GM23338 (cell line): ENCODE results near the gene NDC1. TPM values are rescaled to one million over a fixed set of nuclear protein-coding genes. Genes with fewer than 3 reads are reported as not detected.

Experiments used
- ATAC-seq: fragments of 200-7000 bp; cut with Tn5 transposase; 3 replicates; pipeline ENCODE4 v1.9.1; 2020
- DNase-seq: peaks from one replicate; pipeline ENCODE4 v3.0.0-alpha.2; 2015; ENCODE audit warnings: low spot score
- H2AFZ ChIP-seq: fragments of 200-600 bp; sonication (generic); 2 replicates; pipeline ENCODE4 v1.8.0; 2016; ENCODE audit warnings: antibody characterized with exemption, mild to moderate bottlenecking, moderate library complexity
- H3F3A ChIP-seq: fragments of 200-600 bp; sonication (generic); replicated peaks from 2 replicates; pipeline ENCODE4 v1.8.0; 2017; ENCODE audit warnings: antibody characterized with exemption, mixed run types, low read depth
- H3K27ac ChIP-seq: fragments of 200-600 bp; sonication (generic); 2 replicates; pipeline ENCODE4 v1.6.1; 2016; ENCODE audit warnings: low read depth
- H3K27me3 ChIP-seq: fragments of 200-600 bp; sonication (generic); 2 replicates; pipeline ENCODE4 v1.8.0; 2016; ENCODE audit warnings: mild to moderate bottlenecking, mixed run types, moderate library complexity; ENCODE audit not compliant: insufficient read depth
- H3K36me3 ChIP-seq: fragments of 200-600 bp; sonication (generic); 2 replicates; pipeline ENCODE4 v1.8.0; 2016; ENCODE audit warnings: mild to moderate bottlenecking; ENCODE audit not compliant: insufficient read depth
- H3K4me1 ChIP-seq: fragments of 200-600 bp; sonication (generic); 2 replicates; pipeline ENCODE4 v1.8.0; 2016; ENCODE audit warnings: mild to moderate bottlenecking, moderate library complexity; ENCODE audit not compliant: insufficient read depth
- H3K4me2 ChIP-seq: fragments of 200-600 bp; sonication (generic); 2 replicates; pipeline ENCODE4 v1.7.1; 2017; ENCODE audit warnings: mixed run types
- H3K4me3 ChIP-seq: fragments of 200-600 bp; sonication (generic); 2 replicates; pipeline ENCODE4 v1.6.1; 2016; ENCODE audit warnings: mixed run types
- H3K79me2 ChIP-seq: fragments of 200-600 bp; sonication (generic); replicated peaks from 2 replicates; pipeline ENCODE4 v1.8.0; 2017; ENCODE audit warnings: mild to moderate bottlenecking; ENCODE audit not compliant: insufficient read depth
- H3K9me2 ChIP-seq: fragments of 200-600 bp; sonication (generic); 2 replicates; pipeline ENCODE4 v1.8.0; 2017; ENCODE audit not compliant: insufficient read depth
- H4K20me1 ChIP-seq: fragments of 200-600 bp; sonication (generic); replicated peaks from 2 replicates; pipeline ENCODE4 v1.8.0; 2017; ENCODE audit warnings: mild to moderate bottlenecking; ENCODE audit not compliant: insufficient read depth
- H3K27ac Mint-ChIP-seq: 2 replicates; pipeline ENCODE4 v1.8.0; 2020; ENCODE audit warnings: inconsistent platforms, mild to moderate bottlenecking, moderate library complexity, mixed read lengths
- H3K27me3 Mint-ChIP-seq: 3 replicates; pipeline ENCODE4 v1.8.0; 2022; ENCODE audit warnings: low read depth, mild to moderate bottlenecking, moderate library complexity, mixed read lengths, inconsistent platforms; ENCODE audit not compliant: insufficient read depth, poor library complexity
- H3K36me3 Mint-ChIP-seq: 3 replicates; pipeline ENCODE4 v1.8.0; 2021; ENCODE audit warnings: low read depth, mild to moderate bottlenecking, inconsistent platforms, moderate library complexity, mixed read lengths
- H3K4me1 Mint-ChIP-seq: 3 replicates; pipeline ENCODE4 v1.8.0; 2020; ENCODE audit warnings: mild to moderate bottlenecking, inconsistent platforms, mixed read lengths
- H3K4me3 Mint-ChIP-seq: 3 replicates; pipeline ENCODE4 v1.8.0; 2021; ENCODE audit warnings: moderate library complexity, mild to moderate bottlenecking, inconsistent platforms, mixed read lengths
- H3K9me3 Mint-ChIP-seq: 3 replicates; pipeline ENCODE4 v1.8.0; 2020; ENCODE audit warnings: moderate library complexity, mild to moderate bottlenecking, inconsistent platforms, mixed read lengths
- CREB1 ChIP-seq: fragments of 250-450 bp; sonication (Bioruptor Pico); IDR thresholded peaks from 2 replicates; pipeline ENCODE4 v1.5.0; 2020; ENCODE audit warnings: low read depth, mild to moderate bottlenecking, moderate library complexity
- CTCF ChIP-seq, 2 experiments: fragments of 200-600 bp in 1 of 2; sonication (generic) in 1 of 2; conservative IDR thresholded peaks; 2 replicates each; pipeline versions ENCODE4 v1.5.1 to v1.6.1; 2016 to 2017; ENCODE audit warnings: antibody characterized with exemption in 2 of 2, low read depth in 2 of 2, mild to moderate bottlenecking in 2 of 2, moderate library complexity in 1 of 2
- ETS1 ChIP-seq: IDR thresholded peaks from 2 replicates; pipeline ENCODE4 v1.6.1; 2016; ENCODE audit warnings: antibody characterized with exemption
- EZH2 ChIP-seq: fragments of 200-600 bp; sonication (generic); IDR thresholded peaks from one replicate; pipeline ENCODE4 v1.8.0; 2017; ENCODE audit warnings: antibody characterized with exemption, mild to moderate bottlenecking, low read depth; ENCODE audit not compliant: unreplicated experiment
- EZH2phosphoT487 ChIP-seq: fragments of 200-600 bp; sonication (generic); IDR thresholded peaks from one replicate; pipeline ENCODE4 v1.8.1; 2018; ENCODE audit warnings: antibody characterized with exemption; ENCODE audit not compliant: unreplicated experiment
- JUNB ChIP-seq: IDR thresholded peaks from one replicate; pipeline ENCODE4 v1.6.1; 2016; ENCODE audit warnings: antibody characterized with exemption; ENCODE audit not compliant: unreplicated experiment
- NANOG ChIP-seq: IDR thresholded peaks from 2 replicates; pipeline ENCODE4 v1.6.1; 2016; ENCODE audit warnings: antibody characterized with exemption, borderline replicate concordance
- POLR2AphosphoS5 ChIP-seq: IDR thresholded peaks from 2 replicates; pipeline ENCODE4 v1.6.1; 2016; ENCODE audit warnings: antibody characterized with exemption, low read depth
- REST ChIP-seq: IDR thresholded peaks from one replicate; pipeline ENCODE4 v1.6.1; 2018; ENCODE audit warnings: antibody characterized with exemption; ENCODE audit not compliant: unreplicated experiment
- STAT1 ChIP-seq: IDR thresholded peaks from one replicate; pipeline ENCODE4 v1.6.1; 2016; ENCODE audit warnings: antibody characterized with exemption; ENCODE audit not compliant: unreplicated experiment
- ZNF114 ChIP-seq: fragments of 250-450 bp; sonication (Bioruptor Pico); IDR thresholded peaks from 2 replicates; pipeline ENCODE4 v1.5.0; 2020; ENCODE audit warnings: mild to moderate bottlenecking, moderate library complexity
- ZNF331 ChIP-seq: fragments of 250-450 bp; sonication (Bioruptor Pico); IDR thresholded peaks from 2 replicates; pipeline ENCODE4 v1.5.0; 2020; ENCODE audit warnings: low read depth, mild to moderate bottlenecking, moderate library complexity
- ZNF462 ChIP-seq: fragments of 250-450 bp; sonication (Bioruptor Pico); IDR thresholded peaks from 2 replicates; pipeline ENCODE4 v1.5.0; 2020; ENCODE audit warnings: mild to moderate bottlenecking, moderate library complexity
- polyA plus RNA-seq: library from polyadenylated mRNA; unstranded; fragments of >200 nt; fragmentation: Nextera tagmentation; extraction: Ambion mirVana; gene quantifications from 2 replicates; pipeline ENCODE4 v1.2.1, GENCODE V29; 2016
- total RNA-seq: library from RNA; depleted of rRNA; stranded (reverse); fragments of >200 nt; shearing (Covaris generic); gene quantifications from 2 replicates; pipeline ENCODE4 v1.2.3, GENCODE V29; 2014

NDC1 gene
- total and polyA plus RNA-seq, 2 experiments from 2014 or later: 19.8 to 100 TPM

GRCh38 chr1:53787655-53788054 is 50.4 kb downstream of the NDC1 start:
- no peak overlapping the region for H2AFZ ChIP-seq
- Mint-ChIP-seq H3K4me3 (no peak overlapping the region), H3K27me3 (no peaks in the 10 kb centered on the region), H3K4me1 (no peaks in the 10 kb centered on the region), H3K27ac (no peak overlapping the region), H3K9me3 (no peaks in the 10 kb centered on the region), H3K36me3 (peaks cover 65% of the 10 kb centered on the region)
- H3F3A ChIP-seq: no peaks in the 10 kb centered on the region
- ATAC-seq (no peak), DNase-seq (no peak)
- H3K36me3 ChIP-seq: peaks cover 28% of the 10 kb centered on the region
- TF ChIP-seq CTCF (conservative IDR thresholded peaks at IDR 0.05; ENCODE audit: low read depth in 2 of 2): no peak
- no peak for TF ChIP-seq POLR2AphosphoS5
- no peak for TF ChIP-seq ZNF331
- TF ChIP-seq CREB1 (CRISPR knock-in tag): no peak
- no peak for TF ChIP-seq REST
- no peak for TF ChIP-seq STAT1
- TF ChIP-seq ZNF462 (CRISPR knock-in tag): no peak
- no peak for TF ChIP-seq EZH2
- no peak for TF ChIP-seq ZNF114 (CRISPR knock-in tag)
- no peak for TF ChIP-seq JUNB
- TF ChIP-seq EZH2phosphoT487: no peak
- TF ChIP-seq NANOG: no peak
- TF ChIP-seq ETS1: no peak
- H3K27ac ChIP-seq: no peak overlapping the region
- H3K4me3 ChIP-seq: no peak overlapping the region
- 0 out of 2 replicates have a peak, but pooled peaks cover 8% of the 10 kb centered on the region for H4K20me1 ChIP-seq
- H3K79me2 ChIP-seq: no peaks in the 10 kb centered on the region
- no peak overlapping the region for H3K4me2 ChIP-seq
- H3K4me1 ChIP-seq: no peaks in the 10 kb centered on the region
- H3K27me3 ChIP-seq: no peaks in the 10 kb centered on the region
- no peaks in the 10 kb centered on the region for H3K9me2 ChIP-seq
